Cardiac fibroblast (primary cell): Measurements from ENCODE around the gene ELOVL6.
A peak's percentile ranks its signal among the peaks of the same experiment; 100 is the strongest.

ENCODE experiments used
- DNase-seq, 2 donors: peaks; one replicate each; pipeline versions ENCODE4 v3.0.0 to v3.0.0-alpha.2; 2010; ENCODE audit warnings: low read depth in 2 of 2
- H3K4me3 ChIP-seq, 2 donors: replicated peaks in 1 of 2; 1 replicate in 1 of 2; 2 replicates in 1 of 2; pipeline ENCODE4 v1.5.1; 2011; ENCODE audit warnings: low read depth in 2 of 2, low read length in 2 of 2, mild to moderate bottlenecking in 2 of 2, moderate library complexity in 1 of 2
- CTCF ChIP-seq: IDR thresholded peaks from one replicate; pipeline ENCODE4 v1.5.1; 2011; ENCODE audit warnings: low read depth, mild to moderate bottlenecking, low read length, inconsistent platforms

ELOVL6 gene

GRCh38 chr4:110188113-110188512 lies 10.3 kb downstream of the ELOVL6 start:
- no peak for DNase-seq
- H3K4me3 ChIP-seq: no peak overlapping the region
- no peak for TF ChIP-seq CTCF

- no peak for TF ChIP-seq CTCF
- peak in 1 of 2 donors; percentile 12 for DNase-seq
- no peak overlapping the region for H3K4me3 ChIP-seq
Measured at GRCh38 chr4:110184791-110185155, 13.6 kb downstream of the ELOVL6 start.

GRCh38 chr4:110184140-110184790 lies 14.2 kb downstream of the ELOVL6 start:
- TF ChIP-seq CTCF: no peak
- H3K4me3 ChIP-seq: no peak overlapping the region
- DNase-seq: peak; percentile 27 to 58

- no peak for TF ChIP-seq CTCF
- no peak for DNase-seq
- H3K4me3 ChIP-seq: no peak overlapping the region
Measured at GRCh38 chr4:110183643-110184042, 14.8 kb downstream of the ELOVL6 start.

GRCh38 chr4:110183058-110183457 lies 15.4 kb downstream of the ELOVL6 start:
- no peak for TF ChIP-seq CTCF

GRCh38 chr4:110181890-110182289 lies 16.5 kb downstream of the ELOVL6 start:
- H3K4me3 ChIP-seq: no peak overlapping the region
- TF ChIP-seq CTCF: no peak
- DNase-seq: no peak

More at GRCh38 chr4:110183058-110183457, 15.4 kb downstream of the ELOVL6 start:
- no peak overlapping the region for H3K4me3 ChIP-seq
- no peak for DNase-seq

GRCh38 chr4:110175634-110176033 lies 22.8 kb downstream of the ELOVL6 start:
- no peak overlapping the region for H3K4me3 ChIP-seq
- no peak for TF ChIP-seq CTCF
- DNase-seq: peak in 1 of 2 donors; percentile 29
